Measurements from ENCODE around the gene GTF2F2.

- TF ChIP-seq CTCF (IDR thresholded peaks at IDR 0.05), result no peak
- TF ChIP-seq POLR2A (IDR thresholded peaks at IDR 0.05; ENCODE audit: low read length), result no peak
- TF ChIP-seq BHLHE40 (IDR thresholded peaks at IDR 0.05; ENCODE audit: low read depth, low read length), result no peak
- TF ChIP-seq RCOR1 (IDR thresholded peaks at IDR 0.05; ENCODE audit: low read depth, low read length), result no peak
- TF ChIP-seq HDAC2 (IDR thresholded peaks at IDR 0.05), result no peak
- TF ChIP-seq CHD4 (IDR thresholded peaks at IDR 0.05; ENCODE audit: borderline replicate concordance), result no peak
- no peak for TF ChIP-seq CEBPB (IDR thresholded peaks at IDR 0.05)
Measured at GRCh38 chr13:45104261-45104660, 16.0 kb upstream of the GTF2F2 start.

Measured in A549 (cell line).